HUDEP-2 (cell line): ENCODE results near the gene WNK2.

Source experiments
- DNase-seq, 76 experiments: peaks; one replicate each; lab custom pipeline; 2025; ENCODE audit not compliant: unreplicated experiment in 76 of 76; lab: John Stamatoyannopoulos, UW

Gene WNK2

DNA sequence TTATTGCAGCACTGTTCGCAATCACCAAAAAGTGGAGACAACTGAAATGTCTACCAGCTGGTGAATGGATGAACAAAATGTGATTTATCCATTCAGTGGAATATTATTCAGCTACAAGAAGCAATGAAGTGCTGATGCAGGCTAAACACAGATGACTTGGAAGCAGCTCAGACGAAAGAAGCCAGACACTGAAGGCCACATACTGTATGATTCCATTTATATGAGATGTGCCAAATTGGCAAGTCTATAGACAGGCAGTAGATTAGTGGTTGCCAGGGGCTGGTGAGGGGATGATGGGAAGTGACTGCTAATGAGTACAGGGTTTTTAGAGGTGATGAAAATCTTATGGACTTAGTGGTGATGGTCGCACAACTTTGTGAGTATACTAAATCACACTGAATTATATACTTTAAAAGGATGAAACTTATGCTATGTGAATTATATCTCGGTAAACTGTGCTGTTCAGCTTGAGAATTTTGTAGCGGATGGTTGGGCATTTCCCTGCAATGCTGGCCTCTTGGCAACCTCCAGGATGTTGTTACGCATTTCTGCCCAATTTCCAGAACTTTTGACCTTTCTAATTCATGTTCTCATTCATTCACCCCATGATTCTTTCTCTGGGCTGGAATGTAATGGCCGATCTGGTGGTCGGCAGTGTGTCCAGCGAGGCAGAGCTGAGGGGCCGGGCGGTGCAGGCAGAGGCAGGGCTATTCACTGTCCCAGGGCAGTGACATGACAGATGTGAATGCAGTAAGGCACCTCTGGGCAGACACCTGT, 22.0 kb upstream of the WNK2 start:
- DNase-seq = no peak

DNA sequence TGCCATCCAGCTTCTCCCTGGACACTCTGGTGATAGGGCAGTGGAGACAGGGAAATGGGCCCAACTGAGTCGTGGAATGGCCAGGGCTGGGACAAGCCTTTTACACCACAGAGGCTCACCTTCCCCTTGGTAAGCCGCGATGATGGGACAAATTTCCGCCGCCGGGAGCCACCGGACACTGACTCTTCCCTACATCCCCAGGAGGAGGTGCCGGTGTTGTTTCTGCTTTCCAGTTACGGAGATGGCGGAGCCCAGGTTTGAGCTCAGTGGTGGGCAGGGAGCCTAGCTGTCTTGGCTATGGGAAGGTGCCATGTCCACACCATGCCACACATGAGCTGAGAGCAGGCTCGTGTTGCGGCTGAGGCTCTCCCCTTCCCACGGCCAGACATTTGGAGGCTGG, 19.9 kb upstream of the WNK2 start:
- no peak for DNase-seq

DNA sequence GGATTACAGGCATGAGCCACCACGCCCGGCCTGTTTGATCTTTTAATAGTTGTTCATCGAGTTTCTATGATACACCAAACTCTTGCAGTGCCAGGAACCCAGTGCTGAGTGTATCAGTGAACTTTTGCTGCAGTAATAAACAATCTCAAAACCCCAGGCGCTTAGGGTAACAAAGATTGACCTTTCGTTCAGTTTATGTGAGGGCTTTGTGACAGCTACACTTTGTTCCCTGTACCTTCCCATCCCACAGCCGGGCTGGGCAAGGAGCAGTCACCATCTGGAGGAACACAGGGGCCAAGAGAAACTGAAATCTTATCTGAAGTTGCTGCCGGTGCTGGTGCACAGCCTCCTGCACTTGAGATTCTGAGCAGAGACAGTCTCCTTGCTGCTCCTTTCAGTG, 17.2 kb upstream of the WNK2 start:
- no peak for DNase-seq

GRCh38 chr9:93167185-93167584, 16.8 kb upstream of the WNK2 start:
- no peak for DNase-seq

- no peak for DNase-seq
Measured at GRCh38 chr9:93167838-93168237, 16.1 kb upstream of the WNK2 start.

DNA sequence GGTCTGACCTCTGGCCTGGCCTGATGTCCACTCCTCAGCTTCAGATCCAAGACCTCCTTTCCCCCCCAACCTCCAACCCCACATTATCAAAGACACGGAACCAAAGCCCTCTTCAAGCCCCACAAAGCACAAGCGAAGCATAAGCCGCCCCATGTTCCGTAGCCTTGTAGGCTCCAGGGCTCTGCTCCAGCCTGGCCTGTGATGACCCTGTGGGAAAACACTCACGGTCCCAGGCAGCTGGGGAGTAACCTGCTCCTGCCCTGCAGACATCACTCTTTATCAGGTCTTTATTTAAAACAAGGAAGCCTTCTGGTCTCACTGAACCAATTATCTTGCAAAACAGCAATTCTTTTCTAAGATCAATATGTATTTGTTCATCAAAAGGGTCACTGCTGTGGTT, 15.4 kb upstream of the WNK2 start:
- no peak for DNase-seq

- DNase-seq = no peak
Measured at GRCh38 chr9:93169444-93169843, 14.5 kb upstream of the WNK2 start.

DNA sequence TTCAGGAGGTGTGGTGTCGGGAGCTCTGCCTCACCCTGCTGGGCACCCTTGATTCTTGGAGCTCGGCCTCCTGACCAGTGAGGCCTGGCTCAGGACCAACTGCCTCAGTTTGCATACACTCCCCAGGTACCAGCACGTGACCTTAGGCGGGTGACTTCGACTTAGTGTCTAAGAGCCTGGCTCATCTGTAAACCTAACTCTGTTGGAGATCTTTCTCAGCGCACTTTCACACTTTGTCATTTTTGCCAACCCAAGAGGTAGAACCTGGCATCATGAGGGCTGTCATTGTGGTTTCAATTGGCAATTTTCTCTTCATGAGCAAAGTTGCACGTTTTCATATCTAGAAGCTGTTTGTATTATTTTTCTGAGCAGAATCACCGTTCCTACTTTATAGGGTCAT, 13.4 kb upstream of the WNK2 start:
- no peak for DNase-seq

- no peak for DNase-seq
Measured at GRCh38 chr9:93171261-93171990, 12.5 kb upstream of the WNK2 start.

- DNase-seq = no peak
Measured at GRCh38 chr9:93172666-93173364, 11.1 kb upstream of the WNK2 start.

DNA sequence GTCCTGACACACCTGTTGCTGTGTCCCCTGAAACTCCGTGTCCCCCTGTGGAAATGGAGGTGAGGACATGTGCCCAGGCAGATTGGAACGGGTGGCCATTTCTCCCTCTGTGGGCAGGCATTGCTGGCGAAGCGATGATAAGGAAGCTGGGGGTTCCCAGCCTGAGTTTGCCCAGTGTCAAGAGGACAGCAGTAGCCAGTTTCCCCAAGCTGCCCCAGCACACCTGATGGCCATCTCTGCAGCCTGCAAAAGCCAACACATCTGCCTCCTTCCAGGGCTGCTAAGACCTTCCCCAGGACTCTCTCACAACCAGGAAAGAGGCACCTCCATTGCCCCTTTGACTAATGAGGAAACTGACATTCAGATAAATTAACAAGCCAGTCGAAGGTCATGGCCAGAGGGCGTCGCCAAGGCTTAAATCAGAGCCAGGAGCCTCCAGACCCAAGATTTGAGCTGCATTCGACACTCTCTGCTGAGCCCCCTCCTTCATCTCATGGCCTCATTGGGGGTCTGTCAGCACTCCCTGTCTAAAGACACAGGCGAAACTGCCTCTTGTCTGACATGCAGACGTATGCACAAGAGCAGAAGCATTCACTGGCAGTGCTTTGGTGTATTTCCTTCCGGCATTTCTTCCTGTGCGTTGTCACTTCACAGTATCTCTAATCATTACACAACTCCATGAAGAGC, 10.4 kb upstream of the WNK2 start:
- no peak for DNase-seq

GRCh38 chr9:93174976-93175375, 9.0 kb upstream of the WNK2 start:
- no peak for DNase-seq

DNA sequence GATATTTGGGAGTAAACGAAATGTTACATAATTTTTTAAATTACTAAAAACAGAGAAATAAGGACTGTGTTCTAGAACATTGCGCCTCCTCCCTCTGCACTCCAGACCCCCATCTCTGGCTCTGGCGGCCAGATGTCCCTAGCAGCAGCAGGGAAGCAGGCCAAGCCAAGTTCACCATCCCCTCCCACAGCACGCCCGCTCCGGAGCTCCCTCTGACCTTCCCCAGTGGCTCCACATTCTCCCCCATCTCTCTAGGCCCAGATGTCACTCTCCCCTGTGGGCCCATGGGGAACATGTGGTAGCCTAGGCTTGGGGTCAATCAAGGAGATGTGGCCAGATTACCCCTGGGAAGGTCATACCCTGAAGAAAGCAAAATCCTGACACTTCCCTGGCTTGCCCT, 6.3 kb upstream of the WNK2 start:
- DNase-seq = no peak

DNA sequence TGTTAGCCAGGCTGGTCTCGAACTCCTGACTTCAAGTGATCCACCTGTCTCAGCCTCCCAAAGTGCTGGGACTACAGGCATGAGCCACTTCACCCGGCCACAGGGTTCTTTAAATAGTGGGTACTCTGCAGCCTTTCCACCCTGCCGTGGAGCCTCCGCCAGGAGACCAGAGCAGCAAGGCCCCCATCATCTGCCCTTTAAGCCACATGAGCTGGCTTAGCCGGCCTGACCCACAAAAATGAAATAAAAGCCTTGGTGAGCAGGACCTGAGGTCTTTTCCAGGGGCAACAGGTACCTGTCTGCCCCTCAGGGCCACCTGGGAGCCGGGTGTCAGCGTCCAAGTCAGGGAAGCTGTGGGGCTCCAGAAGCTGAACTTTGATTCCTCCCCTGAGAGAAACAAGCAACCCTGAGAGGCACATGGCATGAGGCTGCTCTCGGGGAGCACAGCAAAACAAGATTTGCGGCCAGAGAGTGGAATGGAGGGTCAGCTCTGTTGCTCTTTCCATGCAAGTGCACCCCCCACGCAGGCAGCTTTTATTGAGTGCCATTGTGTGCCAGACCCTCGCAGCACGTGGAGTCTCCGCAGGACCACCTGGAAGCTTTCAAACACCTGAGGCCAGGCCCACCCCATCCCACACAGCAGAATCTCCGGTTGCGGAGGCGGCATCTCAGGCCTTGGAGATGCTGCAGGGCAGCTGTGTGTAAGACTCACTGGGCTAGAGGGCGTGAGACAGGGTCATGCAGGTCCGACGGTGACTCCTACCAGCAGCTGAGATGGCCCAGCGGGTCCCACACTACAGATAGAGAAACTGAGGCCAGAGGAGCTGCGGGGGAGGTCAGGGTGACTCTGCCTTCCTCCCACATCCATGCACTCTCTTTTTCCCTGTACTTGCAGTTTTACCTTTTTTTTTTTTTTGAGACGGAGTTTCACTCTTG, 4.8 kb upstream of the WNK2 start:
- no peak for DNase-seq

DNA sequence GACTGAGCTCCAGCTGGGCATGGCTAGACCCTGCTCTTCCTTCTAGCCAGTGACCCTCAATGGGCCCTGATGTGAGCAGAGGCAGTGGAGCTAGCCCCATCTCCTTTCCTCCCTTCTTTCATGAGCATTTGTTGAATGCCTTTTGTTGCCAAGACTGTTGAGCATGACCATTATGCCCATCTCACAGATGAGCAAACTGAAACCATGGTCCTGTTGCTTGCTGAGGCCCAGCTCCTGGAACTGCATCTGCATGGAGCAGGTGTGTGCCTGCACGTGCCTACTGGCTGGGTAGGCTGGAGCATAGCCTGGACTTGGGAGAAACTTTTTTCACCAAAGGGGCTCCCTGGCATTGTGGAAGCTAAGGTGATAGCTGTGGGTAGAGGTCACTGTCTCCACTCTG, 3.0 kb upstream of the WNK2 start:
- DNase-seq = no peak

DNA sequence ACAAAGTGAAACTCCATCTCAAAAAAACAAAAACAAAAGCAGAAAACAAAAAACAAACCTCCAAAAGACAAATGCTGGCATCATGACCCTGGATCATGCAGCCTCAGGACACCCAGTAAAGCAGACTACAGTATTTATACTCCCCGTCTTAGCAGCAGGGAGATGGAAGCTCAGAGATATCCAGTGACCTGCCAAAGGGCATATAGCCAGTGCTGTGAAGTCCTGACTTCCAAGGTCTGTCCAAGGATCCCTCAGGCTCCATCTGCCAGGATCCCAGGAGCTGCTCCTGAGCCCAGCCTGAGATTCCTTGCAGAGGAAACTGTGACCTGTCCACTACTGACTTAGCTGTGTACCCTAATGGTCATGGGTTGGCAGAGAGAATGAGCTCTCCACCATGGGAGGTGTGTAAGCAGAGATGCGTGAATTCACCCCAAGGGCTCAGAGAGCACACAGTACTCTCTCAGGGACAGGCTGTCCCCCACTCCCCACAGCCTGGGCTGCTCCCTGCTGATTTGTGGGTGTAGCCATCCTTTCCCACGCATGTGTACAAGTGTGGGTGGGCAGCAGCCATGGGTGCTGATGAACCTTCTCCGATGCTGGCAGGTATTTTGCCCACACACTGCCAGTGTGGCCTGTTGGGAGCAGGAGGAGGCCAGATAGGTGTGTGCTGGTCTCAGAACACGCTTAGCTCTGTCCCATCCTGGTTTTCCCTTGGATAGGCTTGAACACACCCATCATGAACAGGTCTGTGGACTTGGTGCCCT, 2.1 kb upstream of the WNK2 start:
- DNase-seq = no peak

GRCh38 chr9:93182572-93182971, 1.4 kb upstream of the WNK2 start:
- no peak for DNase-seq

- no peak for DNase-seq
Measured at GRCh38 chr9:93183131-93183662, 742 bp upstream of the WNK2 start.
